Activated effector memory CD4-positive, alpha-beta T cell treated with anti-CD3 and anti-CD28 coated beads, Interleukin-2, amount 50 U/mL, for 16 hours (primary cell): ENCODE data around the gene VAT1L.

ENCODE experiments used
- DNase-seq: peaks from one replicate; pipeline ENCODE4 v3.0.0-alpha.2; 2020

The VAT1L gene

GRCh38 chr16:77788181-77789084, at the start of gene VAT1L:
Gene VAT1L, plus strand, starts transcription at chr16:77788564. Its CDS starts 119 bp downstream, at chr16:77788683.
- no peak for DNase-seq

DNA sequence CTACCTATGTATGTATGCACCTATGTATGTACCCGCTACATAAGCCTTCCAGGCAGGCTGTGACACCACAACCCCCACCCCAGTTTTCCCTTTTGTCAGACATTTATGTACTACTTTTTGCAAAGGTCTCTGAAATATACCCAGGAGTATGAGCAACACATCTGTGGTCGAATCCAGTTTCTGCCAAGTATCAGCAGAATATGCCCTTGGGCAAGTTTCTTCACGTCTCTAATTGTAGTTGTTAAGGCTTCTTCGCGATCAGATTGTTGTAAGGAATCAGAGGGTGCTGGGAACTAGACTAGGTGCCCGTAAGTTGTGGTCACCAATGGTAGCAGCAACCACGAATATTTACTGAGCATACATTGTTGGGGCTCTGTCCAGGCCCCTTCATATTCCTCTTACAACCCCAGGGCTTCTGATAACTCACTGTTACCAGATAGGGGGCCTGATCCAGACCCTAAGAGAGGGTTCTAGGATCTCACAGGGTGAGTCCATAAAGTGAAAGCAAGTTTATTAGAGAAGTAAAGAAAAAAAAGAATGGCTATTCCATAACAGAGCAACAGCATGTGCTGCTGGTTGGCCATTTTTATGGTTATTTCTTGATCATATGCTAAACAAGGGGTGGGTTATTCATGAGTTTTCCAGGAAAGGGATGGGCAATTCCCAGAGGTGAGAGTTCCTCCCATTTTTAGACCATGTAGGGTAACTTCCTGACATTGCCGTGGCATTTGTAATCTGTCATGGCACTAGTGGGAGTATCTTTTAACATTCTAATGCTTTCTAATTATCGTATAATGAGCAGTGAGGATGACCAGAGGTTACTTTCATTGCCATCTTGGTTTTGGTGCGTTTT, 49.4 kb upstream of the VAT1L start:
- DNase-seq, result no peak

DNA sequence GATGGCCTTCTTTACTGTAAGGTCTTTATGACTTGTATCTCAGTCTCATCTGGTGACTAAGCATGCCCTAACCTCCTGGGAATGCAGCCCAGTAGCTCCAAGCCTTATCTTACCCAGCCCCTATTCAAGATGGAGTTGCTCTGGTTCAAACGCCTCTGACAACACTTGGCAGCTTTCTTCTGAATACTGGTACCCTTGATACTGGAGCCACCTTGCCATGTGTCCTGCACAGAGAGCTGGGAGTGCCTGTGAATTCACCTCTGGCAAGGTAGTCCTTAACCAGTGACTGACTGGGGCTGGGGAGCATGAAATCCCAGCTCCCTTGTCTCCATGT, 48.8 kb upstream of the VAT1L start:
- no peak for DNase-seq

DNA sequence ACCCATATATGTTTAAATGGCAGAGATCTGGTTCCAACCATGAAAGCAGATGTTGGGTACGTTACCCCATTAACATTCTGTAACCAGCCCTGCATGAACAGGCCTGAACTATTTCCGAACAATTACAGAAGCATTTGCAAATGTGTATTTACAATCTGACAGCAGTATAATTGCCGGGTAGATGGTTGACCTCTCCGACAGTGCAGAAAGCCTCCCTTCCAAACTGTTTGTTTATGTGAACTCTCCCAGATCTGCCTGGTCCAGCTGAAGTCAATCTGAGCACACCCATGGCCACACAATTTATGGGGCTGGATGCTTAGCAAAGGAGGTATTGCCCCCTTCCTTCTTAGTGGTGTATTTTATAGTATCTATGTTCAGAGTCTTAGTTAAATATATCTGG, 44.2 kb upstream of the VAT1L start:
- no peak for DNase-seq

- DNase-seq, result no peak
Measured at GRCh38 chr16:77745972-77746371, 42.4 kb upstream of the VAT1L start.

DNA sequence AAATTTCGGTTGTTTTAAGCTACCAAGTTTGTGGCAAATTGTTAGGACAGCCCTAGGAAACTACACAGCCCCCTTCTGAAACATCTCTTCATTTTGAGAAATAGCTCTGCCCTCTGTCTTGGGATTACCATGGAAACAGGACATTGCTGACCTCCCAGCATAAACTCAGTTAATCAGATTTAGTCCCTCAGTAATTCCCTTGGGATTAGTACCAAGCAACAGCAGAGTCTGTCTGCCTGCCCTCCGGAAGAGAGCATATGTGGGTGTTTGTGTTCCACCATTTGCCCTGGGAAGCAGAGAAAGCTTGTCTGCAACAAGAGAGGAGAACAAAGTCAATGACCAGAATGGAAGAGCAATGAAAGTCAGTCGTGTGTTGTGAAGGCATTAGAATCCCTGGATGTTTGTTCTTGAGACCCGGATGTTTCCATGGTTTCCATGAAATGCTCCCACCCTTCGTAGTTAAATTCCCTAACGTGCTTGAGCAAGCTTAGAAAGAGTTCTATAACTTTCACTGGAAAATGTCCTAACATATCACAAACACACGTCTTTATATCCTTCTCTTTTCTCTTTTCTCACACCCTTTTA, 39.9 kb upstream of the VAT1L start:
- no peak for DNase-seq

GRCh38 chr16:77749415-77749814, 38.9 kb upstream of the VAT1L start:
- DNase-seq, result no peak

- DNase-seq, result no peak
Measured at GRCh38 chr16:77758046-77758445, 30.3 kb upstream of the VAT1L start.

DNA sequence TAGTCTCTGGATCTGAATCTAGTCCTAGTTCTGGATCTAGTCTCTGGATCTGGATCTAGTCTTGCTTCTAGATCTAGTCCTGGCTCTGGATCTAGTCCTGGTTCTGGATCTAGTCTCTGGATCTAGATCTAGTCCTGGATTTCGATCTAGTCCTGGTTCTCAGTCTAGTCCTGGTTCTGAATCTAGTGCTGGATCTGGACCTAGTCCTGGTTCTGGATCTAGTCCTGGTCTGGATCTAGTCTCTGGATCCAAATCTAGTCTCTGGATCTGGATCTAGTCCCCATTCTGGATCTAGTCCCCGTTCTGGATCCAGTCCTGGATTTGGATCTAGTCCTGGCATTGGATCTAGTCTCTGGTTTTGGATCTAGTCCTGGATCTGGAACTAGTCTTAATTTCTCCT, 29.9 kb upstream of the VAT1L start:
- DNase-seq, result no peak

- no peak for DNase-seq
Measured at GRCh38 chr16:77759201-77759600, 29.2 kb upstream of the VAT1L start.

GRCh38 chr16:77759821-77760220, 28.5 kb upstream of the VAT1L start:
- no peak for DNase-seq

- no peak for DNase-seq
Measured at GRCh38 chr16:77760800-77761199, 27.6 kb upstream of the VAT1L start.

DNA sequence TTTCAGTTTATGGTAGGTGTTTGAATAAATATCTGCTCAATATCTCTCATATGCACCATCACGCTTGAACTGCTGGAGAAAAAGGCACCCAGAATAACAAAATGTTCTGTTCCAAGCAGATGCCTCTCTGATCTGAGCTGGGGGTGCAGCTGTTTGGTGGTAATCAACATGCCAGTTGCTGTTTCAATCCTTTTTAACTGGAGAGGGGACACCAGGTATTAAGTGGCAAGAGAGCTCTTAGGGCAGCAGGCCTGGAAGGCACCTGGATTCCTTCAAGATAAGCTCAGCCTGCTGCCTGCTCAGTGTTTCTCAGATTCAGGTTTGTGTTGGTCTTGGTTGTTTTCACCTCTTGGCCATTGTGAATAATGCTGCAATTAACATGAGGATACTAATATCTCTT, 27.2 kb upstream of the VAT1L start:
- DNase-seq, result no peak

DNA sequence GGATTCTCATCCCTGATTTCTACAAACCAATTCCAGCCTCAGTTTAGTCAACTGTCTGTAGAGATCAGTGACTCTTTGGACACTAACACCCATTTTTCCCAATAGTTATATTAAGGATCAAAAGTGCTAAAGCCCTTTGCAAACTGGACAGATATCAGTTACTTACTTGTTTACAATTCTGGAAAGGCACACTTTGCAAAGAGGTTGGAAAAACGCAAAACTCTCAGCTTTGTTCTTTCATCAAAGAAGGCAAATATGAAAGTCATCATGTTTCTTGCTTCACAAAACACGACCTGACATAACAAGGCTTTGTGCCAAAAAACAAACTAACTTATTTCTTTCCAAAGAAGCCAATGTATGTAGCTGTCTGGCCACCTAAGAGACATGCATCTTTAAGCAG, 26.1 kb upstream of the VAT1L start:
- no peak for DNase-seq

DNA sequence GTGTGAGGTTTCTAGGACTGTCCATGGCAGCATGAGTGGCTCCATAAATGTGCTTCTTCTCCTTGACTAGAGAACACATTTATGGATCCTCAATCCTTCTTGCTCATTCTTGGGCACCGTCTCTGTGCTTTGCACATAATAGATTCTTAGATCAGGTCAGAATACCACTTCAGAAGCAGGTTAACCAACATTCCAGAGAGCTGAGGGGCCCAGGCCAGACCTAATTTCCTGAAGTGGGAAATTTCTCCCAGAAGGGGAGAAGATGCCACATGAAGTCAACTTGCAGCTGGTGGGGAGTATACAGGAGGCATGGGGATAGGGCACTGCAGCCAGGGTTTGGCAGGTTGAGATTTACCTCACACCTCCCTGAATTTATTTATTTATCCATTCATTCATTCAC, 24.4 kb upstream of the VAT1L start:
- DNase-seq, result no peak

- no peak for DNase-seq
Measured at GRCh38 chr16:77767211-77767610, 21.2 kb upstream of the VAT1L start.

DNA sequence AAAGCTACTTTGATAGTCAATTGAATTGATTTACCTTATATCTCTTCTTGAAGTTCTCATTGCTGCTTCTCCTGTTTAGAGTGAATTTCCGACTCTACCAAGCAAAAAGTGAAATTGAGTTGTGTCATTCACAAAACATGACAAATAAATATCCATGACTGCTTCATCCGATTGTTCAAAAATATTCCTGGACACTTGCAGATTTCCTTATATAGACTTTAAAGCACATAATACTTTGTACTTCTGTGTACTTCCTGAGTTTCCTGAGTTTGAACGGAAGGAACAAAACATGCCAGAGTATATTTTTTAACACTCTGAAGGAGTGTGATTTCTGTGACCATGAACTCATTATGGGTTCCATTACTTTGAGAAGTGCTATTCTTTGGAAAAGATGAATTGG, 20.5 kb upstream of the VAT1L start:
- no peak for DNase-seq

DNA sequence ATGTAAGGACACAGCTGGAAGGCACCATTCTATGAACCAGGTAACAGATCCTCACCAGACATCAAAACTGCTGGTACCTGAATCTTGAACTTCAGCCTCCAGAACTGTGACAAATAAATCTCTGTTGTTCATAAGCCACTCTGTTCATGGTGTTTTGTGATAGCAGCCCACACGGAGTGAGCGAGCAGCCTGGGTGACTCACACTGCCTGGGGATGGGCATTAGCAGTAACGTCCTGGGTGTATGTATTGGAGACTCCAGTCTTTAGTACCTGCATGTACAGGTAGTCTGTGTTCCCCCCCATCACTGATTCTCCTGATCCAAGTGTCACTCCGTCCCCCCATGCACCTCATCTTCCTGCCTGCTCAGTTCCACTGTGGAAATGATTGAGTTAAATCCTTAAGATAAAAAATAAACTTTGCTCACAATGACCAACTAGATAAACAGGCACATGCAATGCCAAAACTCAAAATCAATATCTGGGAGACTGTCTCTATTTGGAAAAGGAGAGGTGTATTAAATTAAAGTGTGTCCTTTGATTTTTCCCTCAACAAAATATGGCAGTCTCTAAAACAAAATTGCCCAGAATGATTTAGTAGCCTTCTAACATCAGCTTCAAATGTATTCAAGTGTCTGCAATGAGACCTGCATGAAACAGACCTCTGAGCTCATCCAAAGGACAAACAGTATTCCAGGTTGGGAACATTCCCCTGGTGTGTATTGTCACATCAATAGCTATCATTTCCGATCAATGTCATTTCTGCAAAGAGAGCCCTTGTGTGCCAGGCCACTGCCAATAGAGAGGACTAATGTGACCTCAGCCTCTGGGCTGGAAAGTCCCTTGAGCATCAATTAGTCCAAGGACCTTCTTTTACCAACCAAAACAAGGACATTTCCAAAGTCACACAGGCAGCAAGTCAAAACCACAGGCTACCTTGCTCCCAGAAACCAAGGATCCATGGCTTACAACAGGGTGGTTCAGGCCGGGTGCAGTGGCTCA, 12.2 kb upstream of the VAT1L start:
- no peak for DNase-seq

GRCh38 chr16:77777745-77778144, 10.6 kb upstream of the VAT1L start:
- no peak for DNase-seq

- DNase-seq, result no peak
Measured at GRCh38 chr16:77780378-77780837, 8.0 kb upstream of the VAT1L start.

- no peak for DNase-seq
Measured at GRCh38 chr16:77781091-77781490, 7.3 kb upstream of the VAT1L start.

DNA sequence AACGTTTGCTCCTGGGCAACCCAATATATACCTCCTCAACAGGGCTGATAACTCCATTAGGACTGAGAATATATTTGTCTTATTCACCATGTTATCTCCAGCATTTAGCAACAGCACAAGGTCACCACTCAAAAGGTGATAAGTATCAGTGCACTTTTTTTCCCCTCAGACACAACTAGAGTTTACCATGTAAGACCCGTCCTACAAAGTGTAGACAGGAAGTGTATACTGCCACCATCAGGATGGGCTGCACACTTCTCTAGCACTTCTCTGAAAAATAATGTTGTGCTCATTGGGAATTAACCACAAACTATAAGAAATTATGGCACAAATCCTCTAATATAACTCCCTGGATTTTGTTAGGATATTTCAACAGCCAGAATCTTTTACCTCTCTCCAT, 5.7 kb upstream of the VAT1L start:
- no peak for DNase-seq
